Neural cell (in vitro differentiated cells): ENCODE data around the gene SLC2A4. TPM values are rescaled to one million over a fixed set of nuclear protein-coding genes. Genes with fewer than 3 reads are reported as not detected.

Experiments
- H2AFZ ChIP-seq: fragments of 200-600, 300-800 bp; sonication (generic), shearing (Covaris generic); 2 replicates; pipeline ENCODE4 v1.6.0; 2014; ENCODE audit warnings: low read depth, mild to moderate bottlenecking, antibody characterized with exemption, low read length, moderate library complexity
- H3F3A ChIP-seq: fragments of 200-600 bp; shearing (Covaris generic); 2 replicates; pipeline ENCODE4 v1.6.1; 2016; ENCODE audit warnings: mild to moderate bottlenecking, moderate library complexity, mixed read lengths, antibody characterized with exemption, low read length; ENCODE audit not compliant: insufficient read depth, poor library complexity, severe bottlenecking
- H3K27ac ChIP-seq: fragments of 200-600, 300-800 bp; sonication (generic), shearing (Covaris generic); 2 replicates; pipeline ENCODE4 v1.5.1; 2014; ENCODE audit warnings: mild to moderate bottlenecking, low read length, moderate library complexity
- H3K27me3 ChIP-seq: fragments of 300-800, 200-600 bp; sonication (generic), shearing (Covaris generic); 2 replicates; pipeline ENCODE4 v1.6.0; 2014; ENCODE audit warnings: mild to moderate bottlenecking, low read depth, low read length, moderate library complexity; ENCODE audit not compliant: insufficient read depth
- H3K36me3 ChIP-seq: fragments of 300-800, 200-600 bp; sonication (generic), shearing (Covaris generic); 2 replicates; pipeline ENCODE4 v1.5.1; 2014; ENCODE audit warnings: mild to moderate bottlenecking, antibody characterized with exemption, low read length, moderate library complexity; ENCODE audit not compliant: insufficient read depth
- H3K4me2 ChIP-seq: fragments of 300-800, 200-600 bp; sonication (generic), shearing (Covaris generic); 2 replicates; pipeline ENCODE4 v1.6.0; 2014; ENCODE audit warnings: mild to moderate bottlenecking, low read length
- H3K4me3 ChIP-seq: fragments of 300-800, 200-600 bp; sonication (generic), shearing (Covaris generic); 2 replicates; pipeline ENCODE4 v1.5.1; 2014; ENCODE audit warnings: mild to moderate bottlenecking, low read length, moderate library complexity
- H3K79me2 ChIP-seq: fragments of 200-600 bp; shearing (Covaris generic); replicated peaks from 2 replicates; pipeline ENCODE4 v1.6.0; 2014; ENCODE audit warnings: mild to moderate bottlenecking, low read length, moderate library complexity; ENCODE audit not compliant: insufficient read depth
- H3K9ac ChIP-seq: fragments of 300-800, 200-600 bp; sonication (generic), shearing (Covaris generic); 2 replicates; pipeline ENCODE4 v1.6.1; 2016; ENCODE audit warnings: mild to moderate bottlenecking, low read length, mixed read lengths
- H3K9me2 ChIP-seq: fragments of 200-600 bp; shearing (Covaris generic); 2 replicates; pipeline ENCODE4 v1.6.1; 2016; ENCODE audit warnings: mild to moderate bottlenecking, low read length, mixed read lengths; ENCODE audit not compliant: insufficient read depth
- H3K9me3 ChIP-seq: fragments of 200-600, 300-800 bp; sonication (generic), shearing (Covaris generic); 2 replicates; pipeline ENCODE4 v1.6.1; 2016; ENCODE audit warnings: mild to moderate bottlenecking, mixed run types, low read length, moderate library complexity, mixed read lengths
- H4K20me1 ChIP-seq: fragments of 200-600 bp; shearing (Covaris generic); 2 replicates; pipeline ENCODE4 v1.6.1; 2016; ENCODE audit warnings: mild to moderate bottlenecking, mixed run types; ENCODE audit not compliant: insufficient read depth
- CTCF ChIP-seq: fragments of 450-650 bp; IDR thresholded peaks from 2 replicates; pipeline ENCODE4 v1.5.1; 2014; ENCODE audit warnings: antibody characterized with exemption, mild to moderate bottlenecking, moderate library complexity; ENCODE audit not compliant: poor library complexity, severe bottlenecking
- EP300 ChIP-seq: fragments of 450-650 bp; conservative IDR thresholded peaks from 2 replicates; pipeline ENCODE4 v1.6.1; 2014; ENCODE audit warnings: antibody characterized with exemption, mild to moderate bottlenecking, moderate library complexity; ENCODE audit not compliant: poor library complexity, severe bottlenecking
- EZH2 ChIP-seq: fragments of 200-600, 300-800 bp; shearing (Covaris generic), sonication (generic); IDR thresholded peaks from 2 replicates; pipeline ENCODE4 v1.6.1; 2014; ENCODE audit warnings: antibody characterized with exemption, low read length, borderline replicate concordance, mild to moderate bottlenecking; ENCODE audit not compliant: insufficient read depth, poor library complexity, severe bottlenecking
- MXI1 ChIP-seq: fragments of 450-650 bp; conservative IDR thresholded peaks from 2 replicates; pipeline ENCODE4 v1.6.1; 2014; ENCODE audit warnings: antibody characterized with exemption, mild to moderate bottlenecking; ENCODE audit not compliant: poor library complexity, severe bottlenecking
- POLR2AphosphoS5 ChIP-seq: IDR thresholded peaks from 2 replicates; pipeline ENCODE4 v1.6.1; 2012
- RAD21 ChIP-seq: fragments of 450-650 bp; conservative IDR thresholded peaks from 2 replicates; pipeline ENCODE4 v1.6.1; 2014; ENCODE audit warnings: antibody characterized with exemption, mild to moderate bottlenecking, moderate library complexity
- SMC3 ChIP-seq: fragments of 450-650 bp; conservative IDR thresholded peaks from 2 replicates; pipeline ENCODE4 v1.6.1; 2014; ENCODE audit warnings: antibody characterized with exemption, mild to moderate bottlenecking, moderate library complexity; ENCODE audit not compliant: poor library complexity
- TAF1 ChIP-seq: IDR thresholded peaks from 2 replicates; pipeline ENCODE4 v1.6.1; 2012; ENCODE audit warnings: low read depth
- polyA plus RNA-seq: library from polyadenylated mRNA; depleted of rRNA; stranded (reverse); fragments of >200 nt; gene quantifications from 2 replicates; pipeline ENCODE4 v1.2.3, GENCODE V29; 2014
- TF ChIP-seq, protein P1 (sequence below): IDR thresholded peaks from 2 replicates; pipeline ENCODE4 v1.6.1; 2012; ENCODE audit warnings: borderline replicate concordance

Gene SLC2A4
- polyA plus RNA-seq, 1 donor from 2014 or later, result not detected

DNA sequence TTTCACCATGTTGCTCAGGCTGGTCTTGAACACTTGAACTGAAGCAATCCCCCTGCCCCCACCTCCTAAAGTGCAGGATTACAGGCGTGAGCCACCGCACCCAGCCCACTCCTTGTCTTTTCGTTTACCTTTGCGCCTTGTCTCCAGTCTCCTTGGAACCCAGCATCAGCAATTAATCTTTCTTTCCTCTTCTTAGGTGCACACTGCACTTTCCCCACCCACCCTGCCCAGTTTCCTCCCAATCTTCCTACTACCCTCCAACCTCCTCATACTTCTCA, 17.8 kb upstream of the SLC2A4 start:
- no peaks in the 10 kb centered on the region for H3K9me2 ChIP-seq
- H3K9me3 ChIP-seq, result no peaks in the 10 kb centered on the region
- no peaks in the 10 kb centered on the region for H3F3A ChIP-seq
- no peak overlapping the region for H3K4me2 ChIP-seq
- H3K27ac ChIP-seq, result no peak overlapping the region
- H3K36me3 ChIP-seq, result peaks cover 4% of the 10 kb centered on the region
- no peak overlapping the region for H2AFZ ChIP-seq
- H4K20me1 ChIP-seq, result no peaks in the 10 kb centered on the region
- TF ChIP-seq MXI1, result no peak
- TF ChIP-seq, protein P1, sequence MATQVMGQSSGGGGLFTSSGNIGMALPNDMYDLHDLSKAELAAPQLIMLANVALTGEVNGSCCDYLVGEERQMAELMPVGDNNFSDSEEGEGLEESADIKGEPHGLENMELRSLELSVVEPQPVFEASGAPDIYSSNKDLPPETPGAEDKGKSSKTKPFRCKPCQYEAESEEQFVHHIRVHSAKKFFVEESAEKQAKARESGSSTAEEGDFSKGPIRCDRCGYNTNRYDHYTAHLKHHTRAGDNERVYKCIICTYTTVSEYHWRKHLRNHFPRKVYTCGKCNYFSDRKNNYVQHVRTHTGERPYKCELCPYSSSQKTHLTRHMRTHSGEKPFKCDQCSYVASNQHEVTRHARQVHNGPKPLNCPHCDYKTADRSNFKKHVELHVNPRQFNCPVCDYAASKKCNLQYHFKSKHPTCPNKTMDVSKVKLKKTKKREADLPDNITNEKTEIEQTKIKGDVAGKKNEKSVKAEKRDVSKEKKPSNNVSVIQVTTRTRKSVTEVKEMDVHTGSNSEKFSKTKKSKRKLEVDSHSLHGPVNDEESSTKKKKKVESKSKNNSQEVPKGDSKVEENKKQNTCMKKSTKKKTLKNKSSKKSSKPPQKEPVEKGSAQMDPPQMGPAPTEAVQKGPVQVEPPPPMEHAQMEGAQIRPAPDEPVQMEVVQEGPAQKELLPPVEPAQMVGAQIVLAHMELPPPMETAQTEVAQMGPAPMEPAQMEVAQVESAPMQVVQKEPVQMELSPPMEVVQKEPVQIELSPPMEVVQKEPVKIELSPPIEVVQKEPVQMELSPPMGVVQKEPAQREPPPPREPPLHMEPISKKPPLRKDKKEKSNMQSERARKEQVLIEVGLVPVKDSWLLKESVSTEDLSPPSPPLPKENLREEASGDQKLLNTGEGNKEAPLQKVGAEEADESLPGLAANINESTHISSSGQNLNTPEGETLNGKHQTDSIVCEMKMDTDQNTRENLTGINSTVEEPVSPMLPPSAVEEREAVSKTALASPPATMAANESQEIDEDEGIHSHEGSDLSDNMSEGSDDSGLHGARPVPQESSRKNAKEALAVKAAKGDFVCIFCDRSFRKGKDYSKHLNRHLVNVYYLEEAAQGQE, result no peak
- TF ChIP-seq TAF1, result no peak
- TF ChIP-seq POLR2AphosphoS5, result no peak
- no peak for TF ChIP-seq RAD21
- TF ChIP-seq EZH2, result no peak
- TF ChIP-seq SMC3, result no peak
- peaks cover 60% of the 10 kb centered on the region for H3K27me3 ChIP-seq
- H3K79me2 ChIP-seq, result no peaks in the 10 kb centered on the region
- H3K4me3 ChIP-seq, result no peak overlapping the region
- no peak overlapping the region for H3K9ac ChIP-seq

- no peaks in the 10 kb centered on the region for H3K79me2 ChIP-seq
- peaks cover 31% of the 10 kb centered on the region for H3K27me3 ChIP-seq
- no peak overlapping the region for H3K9ac ChIP-seq
- TF ChIP-seq SMC3 (no peak), TAF1 (no peak), RAD21 (no peak), POLR2AphosphoS5 (no peak), EP300 (no peak), CTCF (no peak), MXI1 (no peak), EZH2 (no peak)
- TF ChIP-seq, protein P1, result no peak
- no peak overlapping the region for H3K4me3 ChIP-seq
- H3F3A ChIP-seq, result no peaks in the 10 kb centered on the region
- H3K9me3 ChIP-seq, result no peaks in the 10 kb centered on the region
- H2AFZ ChIP-seq, result no peak overlapping the region
- no peaks in the 10 kb centered on the region for H3K36me3 ChIP-seq
- H3K27ac ChIP-seq, result no peak overlapping the region
- no peaks in the 10 kb centered on the region for H4K20me1 ChIP-seq
- no peak overlapping the region for H3K4me2 ChIP-seq
- H3K9me2 ChIP-seq, result no peaks in the 10 kb centered on the region
Observed at GRCh38 chr17:7266784-7267183, 14.7 kb upstream of the SLC2A4 start.
